Activated T-helper 1 cell treated with Interleukin-2 at 50 U/mL for 16 hours (primary cell): ENCODE results near the gene HS6ST1.

Experiments
- DNase-seq: peaks from one replicate; pipeline ENCODE4 v3.0.0-alpha.2; 2020; ENCODE audit warnings: low read depth

HS6ST1 gene

GRCh38 chr2:128348701-128349100 is 30.0 kb upstream of the HS6ST1 start:
- no peak for DNase-seq

GRCh38 chr2:128347701-128348539 is 29.3 kb upstream of the HS6ST1 start:
- no peak for DNase-seq

DNA sequence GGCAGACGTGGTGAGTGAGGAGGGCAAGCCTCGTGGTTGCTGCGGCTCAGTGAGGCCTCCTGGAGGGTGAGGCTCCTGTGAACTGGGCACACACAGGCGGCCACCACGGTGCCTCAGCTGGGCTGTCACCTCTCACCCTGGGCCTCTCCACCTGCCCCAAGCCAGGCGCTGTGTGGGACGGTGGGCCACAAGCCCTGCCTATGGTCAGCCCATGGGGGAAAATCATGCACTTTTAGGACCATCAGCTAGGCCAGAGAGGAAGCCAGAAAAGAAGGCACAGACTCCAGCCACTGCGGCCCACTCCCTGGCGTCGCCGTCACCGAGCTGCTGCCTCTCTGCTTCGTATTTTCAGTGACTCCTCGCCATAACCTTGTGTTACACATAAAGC is 28.5 kb upstream of the HS6ST1 start:
- DNase-seq: no peak

GRCh38 chr2:128346291-128347170 is 27.9 kb upstream of the HS6ST1 start:
- no peak for DNase-seq

- no peak for DNase-seq
These were observed 26.9 kb upstream of the HS6ST1 start for GRCh38 chr2:128345436-128346165.

DNA sequence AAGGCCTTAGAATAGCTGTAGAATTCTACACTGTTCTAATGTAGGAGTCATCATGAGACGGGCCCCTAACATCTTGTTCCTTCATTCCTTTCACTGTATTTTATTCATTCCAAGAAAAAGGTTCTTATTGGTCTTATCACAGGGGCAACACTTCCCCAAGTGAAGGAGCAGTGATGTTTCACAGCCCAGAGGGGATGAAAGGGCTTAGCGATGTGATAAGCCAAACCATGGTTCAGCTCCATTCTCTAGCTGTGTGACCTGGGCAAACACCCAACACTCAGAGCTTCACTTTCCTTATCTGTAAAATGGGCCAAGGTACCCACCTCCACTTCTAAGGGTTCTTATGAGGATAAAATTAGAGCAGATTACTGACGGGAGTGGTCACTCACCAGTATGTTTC is 25.4 kb upstream of the HS6ST1 start:
- no peak for DNase-seq

DNA sequence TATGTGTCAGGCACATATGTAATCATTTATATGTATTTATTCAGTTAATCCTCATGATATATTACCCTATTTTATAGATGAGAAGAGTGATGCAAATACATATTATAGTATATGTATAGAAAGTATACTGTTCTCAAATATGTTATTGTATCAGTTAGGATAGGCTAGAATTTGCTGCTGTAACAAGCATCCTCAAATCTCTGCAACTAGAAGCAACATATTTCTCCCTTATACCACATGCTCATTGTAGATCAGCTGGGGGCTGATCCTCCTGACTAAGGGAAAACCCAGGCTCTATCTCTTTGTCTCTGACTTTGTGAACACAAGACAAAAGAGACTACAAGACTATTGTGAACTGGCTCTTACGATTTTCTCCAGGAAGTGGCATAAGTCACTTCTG is 24.8 kb upstream of the HS6ST1 start:
- no peak for DNase-seq

DNA sequence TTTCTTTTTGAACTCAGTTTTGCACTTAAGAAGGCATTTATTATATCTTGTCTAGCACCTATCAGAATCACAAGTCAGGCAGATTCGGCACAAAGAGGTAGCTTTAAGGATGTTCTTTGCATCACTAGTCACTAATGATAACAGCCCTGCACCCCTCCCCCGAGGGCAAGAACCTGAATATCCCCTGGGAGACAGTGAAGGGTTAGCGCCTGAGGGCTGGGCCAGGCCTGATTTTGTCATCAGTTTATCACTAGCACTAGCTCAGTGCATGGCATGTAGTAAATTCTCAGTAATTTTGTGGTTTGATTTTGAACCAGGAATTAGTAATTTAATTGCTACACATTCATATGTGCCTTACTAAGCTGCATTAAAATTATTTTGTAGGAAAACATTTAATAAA is 23.9 kb upstream of the HS6ST1 start:
- no peak for DNase-seq

- DNase-seq: no peak
These were observed 23.0 kb upstream of the HS6ST1 start for GRCh38 chr2:128341621-128342020.

- DNase-seq: no peak
These were observed 13.5 kb upstream of the HS6ST1 start for GRCh38 chr2:128332091-128332634.

GRCh38 chr2:128330583-128330982 is 11.9 kb upstream of the HS6ST1 start:
- DNase-seq: no peak

DNA sequence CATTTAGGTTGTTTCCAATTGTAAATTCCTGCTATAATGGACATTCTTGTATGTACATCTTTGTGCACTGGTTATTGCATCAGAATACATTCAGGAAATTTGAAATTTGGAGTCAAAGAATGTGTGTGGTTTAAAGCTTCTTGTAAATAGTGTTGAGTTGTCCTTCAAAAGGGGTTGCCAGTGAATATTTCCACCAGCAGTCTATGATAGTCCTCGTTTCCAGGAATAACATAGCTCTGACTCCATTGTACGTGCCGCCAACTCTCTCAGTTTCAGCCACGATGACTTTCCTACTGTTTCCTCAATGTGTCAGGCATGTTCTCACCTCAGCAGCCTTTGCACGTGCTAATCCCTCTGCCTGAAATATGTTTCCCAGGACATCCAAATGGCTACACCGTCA is 10.9 kb upstream of the HS6ST1 start:
- no peak for DNase-seq

DNA sequence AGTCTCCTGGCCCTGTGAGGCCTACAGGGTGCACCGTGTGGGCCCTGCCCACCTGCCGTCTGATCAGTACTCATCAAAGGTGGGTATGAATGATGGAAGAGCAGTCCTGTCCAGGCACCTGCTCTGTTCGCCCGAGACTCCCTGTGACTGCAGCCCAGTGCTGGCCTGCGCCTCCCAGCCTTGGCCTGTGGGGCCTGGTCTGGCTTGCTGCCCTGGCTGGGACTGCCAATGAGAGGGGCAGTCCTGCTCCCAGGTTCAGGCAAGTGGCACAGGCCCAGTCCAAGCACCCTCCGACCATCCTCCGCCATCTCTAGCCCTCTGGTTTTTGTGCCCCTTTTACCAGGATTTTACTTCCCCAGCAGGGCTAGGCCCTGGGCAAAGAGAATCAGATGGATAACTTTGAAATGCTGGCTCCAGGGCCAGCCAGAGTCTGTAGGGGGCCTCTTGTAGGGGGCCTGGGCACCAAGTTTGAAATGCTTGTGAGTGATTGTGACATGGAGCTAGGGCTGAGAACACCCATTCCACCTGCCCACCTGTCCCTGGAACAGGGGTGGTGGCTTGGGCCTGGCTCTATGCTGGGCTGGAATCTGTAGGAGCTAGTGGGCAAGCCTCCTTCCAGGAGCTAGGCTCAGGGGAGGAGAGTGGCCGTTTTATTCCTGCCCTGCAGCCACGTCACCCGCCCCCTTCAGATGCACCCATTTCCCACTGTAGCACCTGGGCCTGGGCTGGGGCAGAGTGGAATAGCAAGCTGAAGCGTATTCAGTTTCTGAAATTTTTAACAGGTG is 8.7 kb upstream of the HS6ST1 start:
- no peak for DNase-seq

GRCh38 chr2:128326346-128326745 is 7.7 kb upstream of the HS6ST1 start:
- no peak for DNase-seq

DNA sequence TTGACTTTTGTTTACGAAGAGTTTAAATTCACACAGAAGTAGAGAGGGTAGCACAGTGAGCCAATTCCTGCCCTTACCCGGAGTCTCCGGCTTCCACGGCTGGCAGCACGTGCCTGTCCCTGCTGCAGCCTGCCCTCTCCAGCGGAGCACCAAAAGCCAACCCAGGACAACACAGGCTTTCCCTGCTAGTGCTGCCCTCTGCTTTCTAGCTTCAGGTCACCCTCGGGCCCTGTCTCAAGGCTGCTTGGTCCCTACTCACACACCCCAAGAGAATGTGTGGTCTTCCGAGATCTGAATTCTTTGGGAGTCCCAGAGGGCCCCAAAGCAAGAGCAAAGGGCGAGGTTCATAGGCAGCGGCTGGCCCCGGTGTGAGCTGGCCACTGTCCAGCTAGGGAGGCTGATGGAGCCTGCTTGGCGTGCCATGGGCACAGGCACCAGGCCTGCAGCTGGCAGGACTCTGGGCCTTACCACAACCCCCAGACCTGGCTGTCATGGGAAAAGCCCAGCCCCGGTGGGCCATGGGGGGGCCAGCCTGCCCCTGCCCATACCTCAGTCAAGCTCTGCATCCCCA is 7.0 kb upstream of the HS6ST1 start:
- no peak for DNase-seq

GRCh38 chr2:128324897-128325410 is 6.3 kb upstream of the HS6ST1 start:
- DNase-seq: no peak

DNA sequence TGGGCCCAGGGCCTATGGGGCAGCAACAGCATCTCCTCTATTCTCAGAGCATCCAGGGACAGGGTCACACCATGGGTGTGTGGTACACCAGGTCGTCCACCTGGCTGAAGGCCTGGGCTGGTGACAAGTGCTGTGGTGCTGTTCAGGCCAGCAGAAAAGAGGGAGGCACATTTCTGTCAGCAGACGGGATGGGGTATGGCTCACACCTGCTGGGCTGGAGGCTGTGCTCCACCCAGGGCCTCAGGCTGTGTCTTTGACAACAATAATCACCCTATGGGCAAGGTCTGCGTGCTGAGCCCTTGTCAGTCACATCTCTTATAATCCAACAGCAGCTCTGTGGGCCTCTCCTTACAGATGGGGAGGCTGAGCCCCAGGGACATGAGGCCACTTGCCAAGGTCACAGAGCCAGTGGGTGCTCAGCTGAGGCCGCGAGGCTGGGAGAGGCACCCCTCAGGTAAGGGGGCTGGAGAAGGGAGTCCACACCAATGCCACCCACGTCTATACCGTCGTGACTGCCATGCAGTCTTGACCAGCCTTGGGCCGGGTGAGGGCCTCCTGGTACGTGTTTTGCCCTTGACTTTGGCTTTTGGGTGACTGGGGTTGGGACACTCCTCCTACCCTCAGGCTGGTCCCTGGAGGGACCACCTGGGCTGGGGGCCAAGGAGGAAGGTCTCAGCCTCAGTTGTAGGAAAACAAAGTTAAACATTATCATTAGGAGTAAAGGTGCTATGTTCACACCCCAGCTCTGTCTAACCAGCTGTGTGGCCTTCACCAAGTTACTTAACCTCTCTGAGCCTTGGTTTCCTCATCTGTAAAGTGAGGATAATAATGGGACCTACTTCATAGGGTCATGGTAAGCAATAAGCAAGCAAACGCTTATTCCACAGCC is 5.6 kb upstream of the HS6ST1 start:
- no peak for DNase-seq

DNA sequence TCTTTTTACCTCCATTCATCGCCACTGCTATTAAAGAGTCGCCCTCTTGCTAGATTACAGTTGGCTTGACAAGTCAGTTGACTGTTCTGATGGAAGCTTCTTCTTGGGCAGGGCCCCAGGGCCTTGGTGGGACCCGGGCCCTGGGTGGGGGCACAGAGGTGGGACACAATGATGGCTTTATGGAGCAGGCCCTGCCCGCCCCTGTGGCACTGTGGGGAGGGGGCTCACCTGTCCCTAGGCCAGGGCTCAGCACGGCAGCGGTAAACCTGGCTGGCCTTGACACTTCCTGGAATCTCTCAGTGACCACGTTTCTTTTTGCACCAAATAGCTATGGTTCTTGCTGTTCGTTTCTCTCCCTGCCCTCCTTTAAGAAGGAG is 4.9 kb upstream of the HS6ST1 start:
- no peak for DNase-seq

GRCh38 chr2:128322715-128323554 is 4.3 kb upstream of the HS6ST1 start:
- DNase-seq: no peak
